Measurements from ENCODE around the gene SMIM28. TPM values are rescaled to one million over a fixed set of nuclear protein-coding genes. Genes with fewer than 3 reads are reported as not detected.
"Not testable (repeated sequence)": the region's sequence is repeated elsewhere in the genome, so short reads cannot be mapped to it uniquely, and the experiment has no call there.

Gene SMIM28
- total RNA-seq (2014; rRNA removed; shearing (Covaris generic)): not detected in 2 replicates
- not detected in 2 replicates for polyA plus RNA-seq (2014; cell fraction: nucleus; rRNA removed)

GRCh38 chr6:138377844-138378243 lies at the start of gene SMIM28:
Gene SMIM28, plus strand, starts transcription at chr6:138377905. Its CDS starts 168 bp downstream, at chr6:138378073.
- no peak for DNase-seq (ENCODE audit: extremely low read depth, low read depth)

DNA sequence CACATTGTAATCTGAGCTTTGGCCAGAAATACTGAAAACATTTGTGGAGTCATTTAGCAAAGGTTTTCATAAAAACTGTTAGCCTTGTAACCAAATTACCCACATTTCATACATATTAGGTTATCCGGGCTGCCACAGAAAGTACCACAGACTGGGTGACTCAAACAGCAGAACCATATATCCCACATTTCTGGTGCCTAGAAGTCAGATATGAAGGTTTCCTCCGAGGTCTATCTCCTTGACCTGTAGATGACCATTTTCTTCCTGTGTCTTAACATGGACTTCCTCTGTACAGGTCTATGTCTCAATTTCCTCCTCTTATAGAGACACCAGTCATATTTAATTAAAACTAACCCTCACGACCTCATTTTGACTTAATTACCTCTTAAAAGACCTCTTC lies 49.5 kb upstream of the SMIM28 start:
- no peak for DNase-seq (ENCODE audit: extremely low read depth, low read depth)

DNA sequence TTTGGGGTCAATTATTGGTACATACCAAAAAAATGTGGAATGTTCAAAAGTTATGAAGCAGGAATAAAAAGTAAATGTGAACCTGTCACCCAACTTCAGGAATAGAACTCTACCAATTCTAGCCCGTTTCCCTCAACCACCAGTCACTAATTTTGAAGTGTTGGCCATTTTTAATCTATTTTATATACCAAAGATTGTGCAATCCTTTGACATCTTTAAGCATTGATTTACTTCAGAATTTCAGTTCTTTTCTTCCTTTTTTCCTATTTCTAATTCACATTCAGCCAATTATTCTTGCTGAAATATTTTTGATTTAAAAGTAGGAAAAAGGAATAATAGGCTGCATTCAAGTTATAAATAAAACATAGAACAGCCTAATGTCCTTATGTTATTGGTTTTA lies 46.9 kb upstream of the SMIM28 start:
- DNase-seq (ENCODE audit: extremely low read depth, low read depth): no peak

DNA sequence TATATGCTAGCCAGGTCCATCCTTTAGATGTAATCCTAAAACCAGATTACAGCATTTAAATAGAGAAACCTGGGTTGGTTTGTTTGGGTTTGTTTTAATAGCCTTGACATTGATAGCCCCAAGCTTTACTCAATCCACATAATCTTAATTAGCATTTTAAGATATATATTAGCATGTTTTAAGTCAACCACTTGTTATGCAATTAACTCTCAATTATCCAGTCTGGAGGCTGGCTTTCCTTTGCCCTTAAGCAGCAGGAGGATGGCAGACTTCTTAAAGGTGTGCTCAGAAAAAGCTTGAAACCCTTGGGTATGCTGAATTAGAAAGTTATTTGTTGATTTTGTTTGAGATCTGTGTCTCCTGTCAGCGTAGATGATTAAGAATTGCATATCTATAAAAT lies 46.3 kb upstream of the SMIM28 start:
- no peak for DNase-seq (ENCODE audit: extremely low read depth, low read depth)

DNA sequence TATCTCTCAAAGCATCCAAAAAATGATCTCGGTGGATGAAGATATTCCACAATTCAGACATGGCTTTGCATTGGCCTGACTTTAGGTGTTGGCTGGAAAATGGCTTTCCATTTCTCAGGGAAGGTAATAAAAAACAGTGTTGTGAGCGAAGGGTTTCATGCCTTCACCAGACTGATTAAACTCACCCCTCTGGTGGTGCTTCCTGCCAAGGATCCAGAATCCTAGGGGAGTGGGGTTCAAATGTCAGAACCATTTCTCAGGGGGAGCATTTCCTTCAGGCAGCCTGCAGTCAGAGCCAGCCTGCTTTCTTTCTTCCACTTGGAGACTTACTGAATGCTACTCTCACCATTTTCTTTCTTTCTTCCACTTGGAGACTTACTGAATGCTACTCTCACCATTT lies 45.7 kb upstream of the SMIM28 start:
- DNase-seq (ENCODE audit: extremely low read depth, low read depth): no peak

- no peak for DNase-seq (ENCODE audit: extremely low read depth, low read depth)
Observed at GRCh38 chr6:138334000-138334399, 43.7 kb upstream of the SMIM28 start.

GRCh38 chr6:138334963-138335362 lies 42.7 kb upstream of the SMIM28 start:
- no peak for DNase-seq (ENCODE audit: extremely low read depth, low read depth)

- no peak for DNase-seq (ENCODE audit: extremely low read depth, low read depth)
Observed at GRCh38 chr6:138336221-138336620, 41.5 kb upstream of the SMIM28 start.

DNA sequence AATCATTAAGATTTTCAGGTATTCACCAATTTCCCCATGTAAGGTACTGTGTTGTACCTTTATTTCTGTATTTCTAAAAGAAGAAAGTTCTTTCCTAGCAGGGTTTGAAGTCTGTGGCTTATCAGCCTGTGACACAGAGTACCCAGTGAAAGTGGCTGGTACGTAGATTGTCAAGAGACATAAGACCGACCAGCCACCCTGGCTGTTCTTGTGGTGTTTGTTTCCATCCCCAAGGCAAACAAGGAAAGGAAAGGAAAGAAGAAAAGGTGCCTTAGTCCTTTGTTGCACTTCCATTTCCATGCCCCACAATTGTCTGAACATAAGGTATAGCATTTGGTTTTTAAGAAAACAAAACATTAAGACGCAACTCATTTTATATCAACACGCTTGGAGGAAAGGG lies 40.6 kb upstream of the SMIM28 start:
- DNase-seq (ENCODE audit: extremely low read depth, low read depth): no peak

DNA sequence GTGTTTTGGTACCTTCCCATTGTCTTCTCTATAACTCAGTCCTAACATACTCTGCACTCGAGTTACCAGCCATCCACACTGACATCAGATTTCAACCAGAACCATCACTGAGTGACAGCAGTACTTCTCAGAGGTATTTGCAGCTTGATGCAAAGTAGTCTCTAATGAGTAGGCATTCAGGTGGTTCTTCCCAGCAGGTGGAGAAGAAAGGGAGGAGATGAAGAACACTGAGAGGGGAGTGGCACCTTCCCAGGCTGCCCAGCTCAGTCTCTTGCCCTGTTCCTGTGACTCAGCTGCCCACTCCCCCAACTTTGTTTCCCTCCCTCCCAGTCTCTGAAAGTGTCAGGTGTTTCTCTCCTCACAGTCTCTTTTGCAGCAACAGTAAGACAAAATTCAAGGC lies 38.7 kb upstream of the SMIM28 start:
- no peak for DNase-seq (ENCODE audit: extremely low read depth, low read depth)

DNA sequence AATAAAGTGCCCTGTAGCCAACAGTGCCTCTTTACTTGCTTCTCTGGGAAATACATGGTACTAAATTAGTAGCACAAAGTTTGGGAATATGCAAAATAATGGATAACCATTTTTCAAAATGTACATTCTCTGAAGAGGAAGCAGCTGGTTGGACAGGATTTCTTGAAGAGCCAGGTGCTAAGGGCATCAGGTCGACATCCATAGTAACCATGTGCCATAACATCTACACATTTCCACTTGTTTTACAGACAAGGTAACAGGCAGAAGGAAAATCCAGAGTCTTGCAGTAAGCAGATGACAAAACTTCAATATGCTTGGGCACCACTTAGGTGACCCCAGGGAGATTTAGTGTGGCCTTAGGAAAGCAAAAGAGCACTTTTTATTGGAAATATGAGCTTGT lies 36.5 kb upstream of the SMIM28 start:
- no peak for DNase-seq (ENCODE audit: extremely low read depth, low read depth)

DNA sequence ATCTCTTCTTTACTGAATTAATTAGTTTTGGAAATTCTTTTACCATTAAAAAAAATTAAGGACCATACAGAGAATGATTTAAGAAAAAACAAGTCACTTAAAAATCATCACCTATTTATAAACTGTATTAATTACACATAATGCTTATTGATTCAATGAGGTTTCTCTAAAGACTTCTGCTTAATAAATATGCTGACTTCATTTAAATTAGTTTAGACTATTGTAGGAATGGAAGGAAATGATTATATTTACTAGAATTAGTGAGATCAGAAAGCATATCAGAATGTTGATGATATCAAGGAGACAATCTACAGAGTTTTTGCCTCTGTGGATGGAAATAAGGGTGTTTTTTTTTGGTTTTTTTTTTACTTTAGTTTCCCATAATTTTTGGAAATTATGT lies 34.6 kb upstream of the SMIM28 start:
- no peak for DNase-seq (ENCODE audit: extremely low read depth, low read depth)

DNA sequence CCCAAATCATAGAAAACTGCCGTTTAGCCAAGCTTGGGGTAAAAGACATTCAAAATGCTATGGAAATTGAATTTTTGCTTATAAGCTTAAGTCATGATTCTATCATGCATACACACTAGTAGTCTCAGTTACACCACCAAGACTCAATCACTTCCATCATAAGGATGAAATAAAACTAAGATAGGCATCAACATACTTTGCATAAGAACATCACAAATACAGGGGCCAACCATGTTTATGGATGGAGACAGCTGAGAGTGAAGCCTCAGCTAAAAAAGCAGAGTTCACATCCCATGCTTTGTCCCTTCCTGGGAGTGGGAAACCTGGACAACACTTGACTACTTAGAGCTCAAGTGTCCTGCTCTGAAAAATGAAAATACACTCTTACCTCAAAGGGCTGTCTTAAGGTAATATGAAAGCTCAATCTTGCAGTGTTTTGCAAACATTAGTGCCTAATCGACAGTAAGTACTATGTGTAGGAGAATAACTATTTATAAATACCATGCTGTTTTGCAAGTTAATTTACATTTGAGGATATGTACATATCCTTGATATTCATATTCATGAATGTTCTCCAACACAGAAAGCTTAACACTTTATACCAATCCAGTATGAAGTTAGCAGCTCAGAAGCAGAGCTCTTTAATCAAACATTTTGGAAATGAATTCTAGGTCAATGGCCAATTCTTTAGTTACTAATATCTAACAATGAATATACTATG lies 32.0 kb upstream of the SMIM28 start:
- no peak for DNase-seq (ENCODE audit: extremely low read depth, low read depth)

- DNase-seq (ENCODE audit: extremely low read depth, low read depth): no peak
Observed at GRCh38 chr6:138346302-138347195, 31.2 kb upstream of the SMIM28 start.

DNA sequence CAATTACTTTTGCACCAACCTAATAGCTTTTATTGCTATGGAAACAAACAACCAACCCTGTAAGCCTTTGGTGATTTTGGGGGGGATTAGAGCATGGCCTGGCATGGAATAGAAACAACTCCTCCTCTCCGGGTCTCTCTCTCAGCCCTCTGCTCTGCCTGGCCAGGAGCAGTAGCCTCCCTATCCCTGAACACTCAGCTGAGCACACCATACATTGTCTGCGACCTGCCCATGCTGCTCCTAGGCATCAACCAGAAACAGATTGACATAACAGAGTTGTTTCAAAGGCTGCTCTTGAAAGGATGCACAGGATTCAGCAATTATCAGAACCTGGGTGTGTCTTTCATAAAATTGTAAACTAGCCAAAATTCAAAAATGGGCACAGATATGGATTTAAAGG lies 29.8 kb upstream of the SMIM28 start:
- no peak for DNase-seq (ENCODE audit: extremely low read depth, low read depth)

DNA sequence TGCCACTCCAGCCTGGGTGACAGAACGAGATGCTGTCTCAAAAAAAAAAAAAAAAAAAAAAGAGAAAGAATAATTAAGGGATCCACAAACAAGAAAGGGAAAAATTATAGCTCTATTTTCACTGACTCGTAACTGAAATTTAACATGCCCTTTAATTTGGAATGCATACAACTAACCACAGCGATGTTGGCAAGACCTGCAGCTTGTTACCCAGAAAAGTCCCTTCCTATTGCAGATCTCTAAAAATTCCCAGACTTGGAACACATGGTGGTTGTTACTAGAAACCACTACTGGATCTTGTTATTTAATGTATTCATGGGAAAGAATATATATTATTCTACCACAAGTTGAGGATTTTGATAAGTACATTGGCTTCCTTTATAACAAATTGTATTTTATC lies 27.8 kb upstream of the SMIM28 start:
- no peak for DNase-seq (ENCODE audit: extremely low read depth, low read depth)

- DNase-seq (ENCODE audit: extremely low read depth, low read depth): no peak
Observed at GRCh38 chr6:138357928-138358327, 19.8 kb upstream of the SMIM28 start.

DNA sequence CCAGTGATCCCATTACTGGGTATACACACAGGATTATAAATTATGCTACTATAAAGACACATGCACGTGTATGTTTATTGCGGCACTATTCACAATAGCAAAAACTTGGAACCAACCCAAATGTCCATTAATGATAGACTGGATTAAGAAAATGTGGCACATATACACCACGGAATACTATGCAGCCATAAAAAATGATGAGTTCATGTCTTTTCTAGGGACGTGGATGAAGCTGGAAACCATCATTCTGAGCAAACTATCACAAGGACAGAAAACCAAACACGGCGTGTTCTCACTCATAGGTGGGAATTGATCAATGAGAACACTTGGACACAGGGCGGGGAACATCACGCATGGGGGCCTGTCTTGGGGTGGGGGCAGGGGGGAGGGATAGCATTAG lies 9.0 kb upstream of the SMIM28 start:
- DNase-seq (ENCODE audit: extremely low read depth, low read depth): not testable (repeated sequence)

GRCh38 chr6:138370631-138371451 lies 6.9 kb upstream of the SMIM28 start:
- DNase-seq (ENCODE audit: extremely low read depth, low read depth): no peak

DNA sequence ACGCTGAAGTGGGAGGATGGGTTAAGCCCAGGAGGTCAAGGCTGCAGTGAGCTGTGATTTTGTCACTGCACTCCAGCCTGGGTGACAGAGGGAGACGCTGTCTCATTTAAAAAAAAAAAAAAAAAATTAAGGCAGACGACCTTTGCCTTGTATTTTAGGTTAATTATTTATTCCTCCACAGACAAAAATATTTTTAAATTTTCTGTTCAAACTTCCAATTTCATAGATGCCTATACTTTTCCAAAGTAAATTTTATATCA lies 6.3 kb upstream of the SMIM28 start:
- no peak for DNase-seq (ENCODE audit: extremely low read depth, low read depth)

GRCh38 chr6:138371720-138372119 lies 6.0 kb upstream of the SMIM28 start:
- DNase-seq (ENCODE audit: extremely low read depth, low read depth): no peak
